Calu3 (cell line): ENCODE results near the gene DEXI. TPM values are rescaled to one million over a fixed set of nuclear protein-coding genes. Genes with fewer than 3 reads are reported as not detected.

Experiments used
- Bru-seq: library from RNA; stranded (reverse); fragments of 400-500 nt; gene quantifications from one replicate; lab custom pipeline; 2021; lab: Mats Ljungman, UMichigan
- BruChase-seq, 2 experiments: library from RNA; stranded (reverse); fragments of 400-500 nt; gene quantifications; one replicate each; lab custom pipeline; 2021; lab: Mats Ljungman, UMichigan
- BruUV-seq: library from RNA; stranded (reverse); fragments of 400-500 nt; replicated peaks from 2 replicates; lab custom pipeline; 2021; lab: Mats Ljungman, UMichigan
- CTCF ChIA-PET: fragments of 300-600 bp; sonication (Branson Sonifier 250); formaldehyde crosslinking; loops from one replicate; lab custom pipeline; 2022; ENCODE audit warnings: antibody characterized with exemption; lab: Charles Lee
- DNase-seq: peaks from one replicate; pipeline ENCODE4 v3.0.0; 2022
- H3K27ac Mint-ChIP-seq: one replicate; pipeline ENCODE4 v1.8.0; 2022; ENCODE audit warnings: mixed read lengths; ENCODE audit not compliant: unreplicated experiment
- H3K27me3 Mint-ChIP-seq: one replicate; pipeline ENCODE4 v1.8.0; 2022; ENCODE audit warnings: mixed read lengths; ENCODE audit not compliant: unreplicated experiment
- H3K36me3 Mint-ChIP-seq: one replicate; pipeline ENCODE4 v1.8.0; 2022; ENCODE audit warnings: mild to moderate bottlenecking, moderate library complexity, mixed read lengths; ENCODE audit not compliant: insufficient read depth, unreplicated experiment
- H3K4me1 Mint-ChIP-seq: one replicate; pipeline ENCODE4 v1.8.0; 2022; ENCODE audit warnings: mild to moderate bottlenecking, low read depth, mixed read lengths; ENCODE audit not compliant: unreplicated experiment
- H3K4me3 Mint-ChIP-seq: one replicate; pipeline ENCODE4 v1.8.0; 2022; ENCODE audit warnings: mild to moderate bottlenecking, low read depth, moderate library complexity, mixed read lengths; ENCODE audit not compliant: unreplicated experiment
- H3K9me3 Mint-ChIP-seq: one replicate; pipeline ENCODE4 v1.8.0; 2022; ENCODE audit warnings: low read depth, mixed read lengths; ENCODE audit not compliant: unreplicated experiment
- CTCF ChIP-seq: fragments of 200-600 bp; IDR thresholded peaks from one replicate; pipeline ENCODE4 v1.8.0; 2022; ENCODE audit warnings: antibody characterized with exemption; ENCODE audit not compliant: unreplicated experiment
- intact Hi-C: fragments of 100-400 bp; cut with micrococcal nuclease; formaldehyde crosslinking; loops from one replicate; pipeline ENCODE4 v1.10.0; 2022; ENCODE audit not compliant: unreplicated experiment
- long read RNA-seq: library from polyadenylated mRNA; stranded (forward); transcript quantifications from one replicate; pipeline ENCODE4 v2.0.0, GENCODE V29; 2022
- total RNA-seq: library from RNA; stranded (reverse); gene quantifications from 2 replicates; pipeline ENCODE4 v1.2.3, GENCODE V29; 2022

DEXI gene
- 32.3 and 40.3 TPM in 2 replicates for total RNA-seq
- percentile 68 among the genes with signal in this experiment for Bru-seq, nascent RNA
- BruChase-seq, experiment 1, labeled RNA remaining after a 6-hour chase: percentile 66 among the genes with signal in this experiment
- BruChase-seq, experiment 2, labeled RNA remaining after a 2-hour chase: percentile 62 among the genes with signal in this experiment
- long read RNA-seq, partial matches to known transcripts: 4 of 8 reads
- long read RNA-seq, other reads (novel, unspliced or antisense): 1 of 8 reads

GRCh38 chr16:10942352-10943063 lies at the start of gene DEXI:
DEXI (minus strand) TSS chr16:10942468; CDS start chr16:10942005, 463 bp downstream.
- Mint-ChIP-seq H3K4me3 (peak within 1 kb of the TSS; percentile 92), H3K4me1 (peaks cover 65% of the 10 kb centered on the region), H3K9me3 (no peaks in the 10 kb centered on the region), H3K27me3 (no peaks in the 10 kb centered on the region), H3K27ac (peak within 1 kb of the TSS; percentile 56), H3K36me3 (peaks cover 57% of the 10 kb centered on the region)
- TF ChIP-seq CTCF: peak; percentile 18
- CTCF ChIA-PET: interaction anchor here (0.6 to 1.0 kb wide), 7 partner anchors 8 to 198 kb away, joined by 3 to 9 read pairs (median 4); partner anchors contain the start of gene NUBP1
- DNase-seq: peak; percentile 98
- BruUV-seq: no TSS peak
- intact Hi-C loops: no loop called here

- no peak for TF ChIP-seq CTCF
- CTCF ChIA-PET: interaction anchor here (0.6 kb wide), 2 partner anchors 28 to 29 kb away, joined by 3 read pairs; no protein-coding TSS in a partner anchor
- no peaks in the 10 kb centered on the region for H3K27me3 Mint-ChIP-seq
- H3K36me3 Mint-ChIP-seq: peaks cover 17% of the 10 kb centered on the region
- intact Hi-C loops: loop anchor here (5.0 kb wide), 1 partner anchor 267 kb away; the partner anchor contains the start of gene SOCS1
- no TSS peak for BruUV-seq
- peaks cover 59% of the 10 kb centered on the region for H3K4me1 Mint-ChIP-seq
- H3K9me3 Mint-ChIP-seq: no peaks in the 10 kb centered on the region
- peak; percentile 9 for DNase-seq
- no peak overlapping the region for H3K27ac Mint-ChIP-seq
- no peak overlapping the region for H3K4me3 Mint-ChIP-seq
Measured at GRCh38 chr16:10990378-10990777, 48.1 kb upstream of the DEXI start.

GRCh38 chr16:10989559-10989958 lies 47.3 kb upstream of the DEXI start:
- H3K4me1 Mint-ChIP-seq: peaks cover 61% of the 10 kb centered on the region
- intact Hi-C loops: no loop called here
- H3K4me3 Mint-ChIP-seq: no peak overlapping the region
- no peaks in the 10 kb centered on the region for H3K9me3 Mint-ChIP-seq
- no peak for TF ChIP-seq CTCF
- no TSS peak for BruUV-seq
- DNase-seq: no peak
- CTCF ChIA-PET: no interaction called here
- no peak overlapping the region for H3K27ac Mint-ChIP-seq
- H3K36me3 Mint-ChIP-seq: peaks cover 17% of the 10 kb centered on the region
- no peaks in the 10 kb centered on the region for H3K27me3 Mint-ChIP-seq

- no peak for TF ChIP-seq CTCF
Measured at GRCh38 chr16:10988879-10989278, 46.6 kb upstream of the DEXI start.

More at GRCh38 chr16:10988879-10989278, 46.6 kb upstream of the DEXI start:
- no peaks in the 10 kb centered on the region for H3K27me3 Mint-ChIP-seq
- no TSS peak for BruUV-seq
- no peaks in the 10 kb centered on the region for H3K9me3 Mint-ChIP-seq
- peak overlapping the region; percentile 47 for H3K27ac Mint-ChIP-seq
- DNase-seq: no peak
- peaks cover 67% of the 10 kb centered on the region for H3K4me1 Mint-ChIP-seq
- CTCF ChIA-PET: no interaction called here
- H3K4me3 Mint-ChIP-seq: no peak overlapping the region
- peaks cover 17% of the 10 kb centered on the region for H3K36me3 Mint-ChIP-seq
- intact Hi-C loops: no loop called here
